Duodenal mucosa (tissue), 2 donors: ENCODE measurements around the gene PNKD.
A peak's percentile ranks its signal among the peaks of the same experiment; 100 is the strongest.

ENCODE experiments used
- H3K27ac ChIP-seq: one replicate; pipeline ENCODE4 v1.7.0; 2013; ENCODE audit warnings: low read depth, low read length
- H3K27me3 ChIP-seq, 2 donors: one replicate each; pipeline ENCODE4 v1.7.0; 2013; ENCODE audit warnings: low read length in 2 of 2, control low read depth in 1 of 2; ENCODE audit not compliant: insufficient read depth in 2 of 2, control insufficient read depth in 1 of 2
- H3K36me3 ChIP-seq, 2 donors: one replicate each; pipeline ENCODE4 v1.7.0; 2013; ENCODE audit warnings: low read length in 2 of 2, control low read depth in 1 of 2; ENCODE audit not compliant: insufficient read depth in 2 of 2, control insufficient read depth in 1 of 2
- H3K4me1 ChIP-seq, 2 donors: one replicate each; pipeline ENCODE4 v1.7.0; 2013; ENCODE audit warnings: low read length in 2 of 2, control low read depth in 1 of 2; ENCODE audit not compliant: insufficient read depth in 2 of 2, control insufficient read depth in 1 of 2
- H3K4me3 ChIP-seq, 2 donors: one replicate each; pipeline ENCODE4 v1.7.0; 2013; ENCODE audit warnings: low read length in 2 of 2, low read depth in 1 of 2
- H3K9ac ChIP-seq, 2 donors: one replicate each; pipeline ENCODE4 v1.7.0; 2013; ENCODE audit warnings: low read length in 2 of 2, low read depth in 1 of 2
- H3K9me3 ChIP-seq, 2 donors: one replicate each; pipeline ENCODE4 v1.7.0; 2013; ENCODE audit warnings: low read length in 2 of 2, control low read depth in 1 of 2; ENCODE audit not compliant: control insufficient read depth in 1 of 2

The PNKD gene

DNA sequence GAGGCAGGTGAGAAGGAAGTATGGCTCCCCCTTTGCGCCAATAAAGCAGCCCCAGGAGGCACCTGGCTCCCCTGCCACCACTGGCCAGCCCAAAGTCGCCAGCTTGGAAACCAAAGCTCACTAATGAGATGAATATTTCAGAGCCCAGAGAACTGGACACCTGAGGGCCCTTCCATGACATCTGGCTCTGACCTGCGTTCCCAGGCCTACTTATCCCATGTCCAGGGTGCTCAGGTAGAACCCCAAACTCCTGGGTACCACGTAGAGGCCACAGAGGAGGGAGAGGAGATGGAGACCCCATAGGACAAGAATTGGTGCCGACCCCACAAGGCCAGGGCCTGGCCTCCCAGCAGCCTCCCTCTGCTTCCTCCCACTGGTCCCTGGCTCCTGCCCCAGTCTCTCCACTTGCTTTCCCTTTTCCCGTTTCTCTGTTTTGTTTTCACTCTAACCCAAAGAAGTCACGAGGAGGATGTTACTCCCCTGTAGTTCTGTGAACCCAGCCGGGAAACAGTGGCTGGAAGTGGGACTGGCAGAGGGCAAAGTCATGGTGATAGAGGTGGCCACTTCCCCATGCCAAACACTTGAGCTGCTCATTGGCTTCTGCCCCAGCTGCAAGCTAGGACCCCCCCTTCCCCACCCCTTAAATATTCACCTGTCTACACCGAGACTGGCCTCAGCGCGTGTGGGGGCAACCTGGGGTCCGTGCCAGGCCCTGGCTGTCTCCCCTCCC, 21.2 kb downstream of the PNKD start:
- Histone ChIP-seq H3K27me3 (no peaks in the 10 kb centered on the region), H3K4me3 (peak overlapping the region; percentile 93 to 94), H3K36me3 (no peaks in the 10 kb centered on the region), H3K4me1 (peaks cover 69 to 70% of the 10 kb centered on the region in 2 donors), H3K9ac (peak overlapping the region; percentile 93 to 96), H3K9me3 (no peaks in the 10 kb centered on the region), H3K27ac (peak overlapping the region; percentile 98)

DNA sequence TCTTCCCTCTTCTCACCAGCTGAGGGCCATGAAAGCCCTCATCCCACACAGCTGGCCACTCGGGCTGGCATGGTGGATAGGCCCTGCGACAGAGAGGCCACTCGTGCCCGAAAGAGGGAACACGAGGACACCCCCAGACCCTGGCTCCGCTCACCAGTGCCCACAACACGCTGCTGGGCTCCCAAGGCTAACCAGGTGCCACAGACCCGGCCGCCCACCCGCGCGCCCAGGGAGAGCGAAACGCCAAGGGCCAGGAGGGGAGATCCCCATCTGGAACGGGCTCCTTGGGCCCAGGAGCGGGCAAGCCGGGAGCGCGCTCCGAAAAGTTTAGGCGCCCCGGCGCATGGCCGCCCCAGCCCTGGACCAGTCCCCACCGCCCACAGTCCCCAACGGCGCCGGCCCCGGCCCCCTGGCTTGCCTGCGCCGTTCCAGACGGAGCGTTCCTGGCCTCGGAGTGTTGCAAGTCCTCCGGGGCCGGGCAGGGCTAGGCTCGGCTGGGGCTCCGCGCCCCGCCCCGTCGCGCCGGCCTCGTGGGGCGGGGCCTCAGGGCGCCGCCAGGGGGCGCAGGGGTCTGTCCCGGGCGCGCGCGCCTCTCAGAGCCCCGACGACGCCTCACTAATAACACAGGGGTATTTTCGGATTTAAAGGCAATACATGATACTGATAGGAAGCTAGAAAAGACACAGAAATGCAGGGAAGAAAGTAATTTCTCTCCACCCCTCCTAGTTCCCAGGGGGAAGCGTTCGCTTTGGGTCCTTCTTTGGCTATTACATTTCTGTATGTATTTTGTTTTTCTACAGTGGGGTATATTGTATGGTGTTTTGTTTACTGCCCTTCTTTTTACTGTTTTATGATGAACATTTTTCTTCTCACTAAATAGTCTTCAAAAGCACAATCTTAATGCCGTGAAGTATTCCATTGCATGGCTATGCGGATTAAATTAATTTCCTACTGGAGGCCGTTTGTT, 22.0 kb downstream of the PNKD start, which contains the start of gene TMBIM1:
Gene TMBIM1, minus strand, starts transcription at position 456 of the 967 bp plus-strand sequence. CDS start 10,362 bp downstream, outside the sequence.
- Histone ChIP-seq H3K4me1 (peaks cover 60 to 65% of the 10 kb centered on the region in 2 donors), H3K27ac (peak within 1 kb of the TSS; percentile 98)

DNA sequence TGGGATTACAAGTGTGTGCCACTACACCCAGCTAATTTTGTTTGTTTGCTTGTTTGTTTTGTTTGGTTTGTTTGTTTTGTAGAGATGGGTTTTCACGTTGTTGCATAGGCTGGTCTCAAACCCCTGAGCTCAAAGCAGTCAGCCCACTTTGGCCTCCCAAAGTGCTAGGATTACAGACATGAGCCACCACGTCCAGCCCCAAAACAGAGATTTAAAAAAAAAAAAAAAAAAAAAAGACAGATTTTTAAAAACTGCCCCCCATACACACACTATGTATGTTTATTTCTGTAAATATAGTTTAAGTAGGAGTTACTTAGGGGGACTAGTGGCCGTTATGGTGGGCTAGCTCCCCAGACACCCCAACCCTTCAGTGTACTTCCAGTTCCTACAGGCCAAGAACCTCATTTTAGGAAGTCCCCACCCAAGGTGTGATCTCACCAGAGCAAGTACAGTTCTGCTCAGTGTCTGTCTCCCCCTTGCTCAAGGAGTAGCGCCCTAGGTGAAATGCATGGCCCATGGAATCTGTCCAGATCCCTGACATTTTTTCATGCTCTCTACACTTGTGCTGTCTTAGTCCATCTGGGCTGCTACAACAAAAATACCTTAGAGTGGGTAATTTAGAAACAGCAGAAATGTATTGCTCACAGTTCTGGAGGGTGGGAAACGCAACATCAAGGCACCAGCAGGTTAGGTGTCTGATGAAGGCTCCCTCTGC, 23.6 kb downstream of the PNKD start:
- Histone ChIP-seq H3K4me1 (peaks cover 47 to 54% of the 10 kb centered on the region in 2 donors), H3K4me3 (no peak overlapping the region), H3K27ac (peak overlapping the region; percentile 71), H3K27me3 (no peaks in the 10 kb centered on the region), H3K36me3 (no peaks in the 10 kb centered on the region), H3K9ac (peak overlapping the region; percentile 33 to 61), H3K9me3 (no peaks in the 10 kb centered on the region)

More for the DNA sequence above, 22.0 kb downstream of the PNKD start, which contains the start of gene TMBIM1:
- H3K27me3 ChIP-seq = no peaks in the 10 kb centered on the region
- peak within 1 kb of the TSS; percentile 93 to 94 for H3K4me3 ChIP-seq
- peak within 1 kb of the TSS; percentile 93 to 96 for H3K9ac ChIP-seq
- H3K9me3 ChIP-seq = no peaks in the 10 kb centered on the region
- H3K36me3 ChIP-seq = no peaks in the 10 kb centered on the region

DNA sequence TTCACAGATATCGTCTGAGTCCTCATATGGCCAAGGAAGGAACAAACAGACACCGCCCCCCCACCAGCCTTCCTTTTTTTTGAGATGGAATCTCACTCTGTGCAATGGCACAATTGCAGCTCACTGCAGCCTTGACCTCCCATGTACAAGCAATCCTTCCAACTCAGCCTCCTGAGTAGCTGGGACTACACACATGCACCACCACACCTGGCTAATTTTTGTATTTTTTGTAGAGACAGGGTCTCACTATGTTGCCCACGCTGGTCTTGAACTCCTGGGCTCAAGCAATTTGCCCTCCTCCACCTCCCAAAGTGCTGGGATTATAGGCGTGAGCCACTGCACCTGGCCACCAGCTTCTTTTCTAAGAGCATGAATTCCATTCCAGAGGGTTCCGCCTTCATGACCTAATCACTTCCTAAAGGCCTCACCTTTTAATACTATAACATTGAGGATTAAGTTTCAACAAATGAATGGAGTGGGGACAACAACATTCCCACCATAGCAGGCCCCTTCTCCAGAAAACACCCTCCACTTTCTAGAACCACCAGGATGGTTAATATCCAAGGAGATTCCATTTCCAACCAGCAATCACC, 24.2 kb downstream of the PNKD start:
- Histone ChIP-seq H3K27me3 (no peaks in the 10 kb centered on the region), H3K9ac (peak overlapping the region; percentile 33 to 61), H3K36me3 (no peaks in the 10 kb centered on the region), H3K27ac (peak overlapping the region; percentile 71), H3K4me1 (peaks cover 43 to 49% of the 10 kb centered on the region in 2 donors), H3K9me3 (no peaks in the 10 kb centered on the region), H3K4me3 (no peak overlapping the region)

DNA sequence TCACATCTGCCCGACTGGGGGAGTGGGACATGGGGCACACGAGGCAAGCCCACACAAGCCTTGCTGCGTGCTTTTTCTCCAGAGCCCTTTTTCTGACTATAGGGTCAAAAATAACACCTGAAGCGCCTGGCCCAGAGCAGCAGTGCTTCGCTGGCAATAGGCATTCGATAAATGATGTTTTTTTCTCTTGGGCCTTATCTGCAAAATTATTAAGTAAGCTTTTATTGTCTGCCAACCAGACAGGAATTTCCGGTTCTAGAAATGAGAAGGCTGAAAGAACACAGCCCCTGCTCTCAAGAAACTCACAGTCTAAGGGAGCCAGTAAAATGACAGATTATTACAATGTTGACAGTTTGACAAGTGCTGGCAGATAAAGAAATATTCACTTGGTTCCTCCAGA, 24.7 kb downstream of the PNKD start:
- Histone ChIP-seq H3K4me1 (peaks cover 38 to 44% of the 10 kb centered on the region in 2 donors), H3K27me3 (no peaks in the 10 kb centered on the region), H3K9ac (peak overlapping the region; percentile 43 to 61), H3K9me3 (no peaks in the 10 kb centered on the region), H3K4me3 (no peak overlapping the region), H3K36me3 (no peaks in the 10 kb centered on the region), H3K27ac (peak overlapping the region; percentile 74)

DNA sequence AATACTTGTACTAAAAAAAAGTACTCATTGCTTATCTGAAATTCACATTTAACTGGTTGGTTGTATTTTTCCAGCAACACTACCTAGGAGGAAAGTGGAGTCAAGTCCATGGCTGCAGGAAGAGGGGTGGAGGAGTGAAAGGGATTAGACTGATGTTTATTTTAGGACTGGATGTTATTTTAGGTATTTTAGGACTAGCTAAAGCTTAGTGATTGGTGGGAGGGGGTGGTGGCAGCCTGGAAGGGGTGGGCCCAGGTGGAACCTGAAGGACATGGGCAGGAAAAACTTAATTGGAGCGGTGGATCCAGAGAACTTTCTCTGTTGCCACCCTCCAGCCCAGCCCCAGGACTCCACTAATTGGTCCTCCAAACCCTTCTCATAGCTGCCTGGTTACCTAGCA, 25.9 kb downstream of the PNKD start:
- Histone ChIP-seq H3K9me3 (no peaks in the 10 kb centered on the region), H3K36me3 (no peaks in the 10 kb centered on the region), H3K27me3 (no peaks in the 10 kb centered on the region), H3K4me3 (no peak overlapping the region), H3K27ac (no peak overlapping the region), H3K9ac (no peak overlapping the region), H3K4me1 (peaks cover 27 to 32% of the 10 kb centered on the region in 2 donors)

DNA sequence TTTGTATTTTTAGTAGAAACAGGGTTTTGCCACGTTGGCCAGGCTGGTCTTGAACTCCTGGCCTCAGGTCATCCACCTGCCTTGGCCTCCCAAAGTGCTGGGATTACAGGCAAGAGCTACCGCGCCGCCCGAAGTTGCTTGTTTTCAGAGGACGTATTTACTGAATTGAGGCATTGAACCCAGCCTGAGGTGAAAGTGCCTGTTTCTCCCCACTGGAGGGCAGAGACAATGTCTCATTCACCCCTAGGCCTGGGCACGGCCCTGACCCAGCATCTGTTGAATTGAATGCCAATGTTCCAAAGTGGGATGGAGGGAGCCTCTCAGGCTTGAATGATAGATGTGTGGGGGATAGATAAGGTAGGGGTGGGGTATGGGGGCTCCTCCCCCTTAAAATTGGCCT, 26.5 kb downstream of the PNKD start:
- no peak overlapping the region for H3K27ac ChIP-seq
- no peaks in the 10 kb centered on the region for H3K36me3 ChIP-seq
- H3K4me3 ChIP-seq = no peak overlapping the region
- no peaks in the 10 kb centered on the region for H3K9me3 ChIP-seq
- peaks cover 23 to 28% of the 10 kb centered on the region in 2 donors for H3K4me1 ChIP-seq
- no peak overlapping the region for H3K9ac ChIP-seq
- H3K27me3 ChIP-seq = no peaks in the 10 kb centered on the region

DNA sequence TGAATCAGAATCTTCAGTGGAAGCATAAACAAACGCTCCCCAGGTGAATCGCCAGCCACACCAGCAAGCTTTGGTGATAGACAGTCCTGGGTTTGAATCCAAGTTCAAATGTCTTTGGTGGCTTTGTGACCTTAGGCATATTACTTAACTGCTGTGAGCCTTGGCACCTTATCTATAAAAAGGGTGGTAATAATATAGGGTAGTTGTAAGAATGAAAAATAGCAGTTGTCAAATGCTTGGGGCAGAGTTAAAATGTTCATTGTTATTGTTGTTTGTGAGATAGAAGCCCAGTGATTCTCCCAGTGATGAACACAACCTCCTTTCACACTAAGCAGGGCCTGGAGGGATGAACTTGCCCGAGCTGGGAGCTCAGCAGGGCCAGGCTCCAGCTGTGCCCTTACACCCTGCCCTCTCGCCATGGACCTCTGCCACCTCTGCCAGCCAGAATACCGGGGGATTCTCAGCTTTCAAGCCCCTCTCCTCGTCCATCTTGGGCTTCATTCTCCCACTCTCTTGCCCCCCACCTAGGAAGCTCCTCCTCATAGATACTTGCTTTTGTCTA, 28.1 kb downstream of the PNKD start:
- H3K27ac ChIP-seq = no peak overlapping the region
- no peaks in the 10 kb centered on the region for H3K27me3 ChIP-seq
- H3K9ac ChIP-seq = no peak overlapping the region
- H3K9me3 ChIP-seq = no peaks in the 10 kb centered on the region
- peaks cover 18 to 19% of the 10 kb centered on the region in 2 donors for H3K4me1 ChIP-seq
- H3K36me3 ChIP-seq = no peaks in the 10 kb centered on the region
- H3K4me3 ChIP-seq = no peak overlapping the region

DNA sequence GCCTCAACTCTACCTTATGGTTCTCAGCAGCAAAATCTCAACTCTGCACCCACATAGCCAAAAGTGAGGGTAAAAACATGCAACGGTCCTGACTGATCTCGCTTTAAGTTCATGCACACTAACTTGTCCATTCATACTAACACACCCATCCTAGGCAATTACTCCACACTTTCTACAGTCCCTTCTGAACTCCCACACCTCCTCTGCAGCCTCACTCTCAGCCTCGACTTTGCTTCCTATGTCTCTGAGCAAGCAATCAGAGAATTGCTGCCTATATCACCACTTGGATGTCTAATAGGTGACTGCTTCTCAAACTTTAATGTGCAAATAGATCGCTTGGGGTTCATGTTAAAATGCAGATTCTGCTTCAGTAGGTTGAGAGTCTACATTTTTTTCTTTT, 29.8 kb downstream of the PNKD start:
- no peak overlapping the region for H3K9ac ChIP-seq
- H3K27ac ChIP-seq = no peak overlapping the region
- H3K4me3 ChIP-seq = no peak overlapping the region
- H3K36me3 ChIP-seq = no peaks in the 10 kb centered on the region
- H3K4me1 ChIP-seq = peaks cover 5 to 6% of the 10 kb centered on the region in 2 donors
- no peaks in the 10 kb centered on the region for H3K27me3 ChIP-seq
- H3K9me3 ChIP-seq = no peaks in the 10 kb centered on the region
